HEK293 (cell line): Measurements from ENCODE around the gene EEF2.

Experiments used
- CTCF ChIA-PET: fragments of 350-600 bp; formaldehyde crosslinking; extraction: SDS; loops from one replicate; lab custom pipeline; 2021; ENCODE audit warnings: antibody characterized with exemption; lab: Yijun Ruan, JAX
- POLR2A ChIA-PET: fragments of 300-600 bp; formaldehyde crosslinking; extraction: SDS; loops from one replicate; lab custom pipeline; 2020; ENCODE audit warnings: antibody characterized with exemption, inconsistent platforms; lab: Yijun Ruan, JAX
- H3K27ac ChIP-seq: fragments of 200-500 bp; sonication (Bioruptor generic); 2 replicates; pipeline ENCODE4 v1.5.1; 2014; ENCODE audit warnings: low read depth, low read length, control low read depth, inconsistent platforms; ENCODE audit errors: extremely low read depth
- H3K36me3 ChIP-seq, 2 experiments: fragments of 200-500 bp in 1 of 2; sonication (Bioruptor generic) in 1 of 2; 1 replicate in 1 of 2; 2 replicates in 1 of 2; pipeline ENCODE4 v1.5.1; 2014 to 2017; ENCODE audit warnings: inconsistent platforms in 2 of 2, low read length in 2 of 2; ENCODE audit not compliant: control insufficient read depth in 2 of 2, insufficient read depth in 1 of 2
- H3K4me1 ChIP-seq: fragments of 200-500 bp; sonication (Bioruptor generic); 2 replicates; pipeline ENCODE4 v1.5.1; 2014; ENCODE audit warnings: mild to moderate bottlenecking, low read length, inconsistent platforms; ENCODE audit not compliant: control insufficient read depth, insufficient read depth
- H3K4me3 ChIP-seq: 2 replicates; pipeline ENCODE4 v1.5.1; 2011; ENCODE audit warnings: low read depth, mild to moderate bottlenecking, control low read depth, low read length, moderate library complexity
- H3K9me3 ChIP-seq: fragments of 200-500 bp; sonication (Bioruptor generic); 2 replicates; pipeline ENCODE4 v1.5.1; 2014; ENCODE audit warnings: low read depth, low read length, inconsistent platforms; ENCODE audit not compliant: control insufficient read depth, insufficient read depth
- EGR2 ChIP-seq: fragments of 450-650 bp; formaldehyde crosslinking; IDR thresholded peaks from 2 replicates; pipeline ENCODE4 v1.5.1; 2016; ENCODE audit warnings: low read depth, missing biosample characterization, missing genetic modification characterization
- OSR2 ChIP-seq: fragments of 450-650 bp; formaldehyde crosslinking; IDR thresholded peaks from 2 replicates; pipeline ENCODE4 v1.5.1; 2016; ENCODE audit warnings: missing biosample characterization, missing genetic modification characterization
- SP3 ChIP-seq: fragments of 450-650 bp; formaldehyde crosslinking; IDR thresholded peaks from 2 replicates; pipeline ENCODE4 v1.5.1; 2016; ENCODE audit warnings: missing biosample characterization, missing genetic modification characterization
- YY1 ChIP-seq: fragments of 450-650 bp; formaldehyde crosslinking; IDR thresholded peaks from 2 replicates; pipeline ENCODE4 v1.5.1; 2018; ENCODE audit warnings: missing biosample characterization, missing genetic modification characterization
- ZBTB17 ChIP-seq: fragments of 450-650 bp; formaldehyde crosslinking; IDR thresholded peaks from 2 replicates; pipeline ENCODE4 v1.5.1; 2016; ENCODE audit warnings: missing biosample characterization, missing genetic modification characterization
- ZNF114 ChIP-seq: fragments of 450-650 bp; formaldehyde crosslinking; IDR thresholded peaks from 2 replicates; pipeline ENCODE4 v1.5.0; 2017; ENCODE audit warnings: missing biosample characterization, missing genetic modification characterization
- ZNF174 ChIP-seq: fragments of 450-650 bp; formaldehyde crosslinking; IDR thresholded peaks from 2 replicates; pipeline ENCODE4 v1.5.0; 2017; ENCODE audit warnings: missing biosample characterization, mild to moderate bottlenecking, missing genetic modification characterization
- ZNF214 ChIP-seq: fragments of 450-650 bp; formaldehyde crosslinking; IDR thresholded peaks from 2 replicates; pipeline ENCODE4 v1.5.1; 2017; ENCODE audit warnings: missing biosample characterization, mild to moderate bottlenecking, missing genetic modification characterization, borderline replicate concordance
- ZNF335 ChIP-seq: fragments of 450-650 bp; formaldehyde crosslinking; conservative IDR thresholded peaks from 2 replicates; pipeline ENCODE4 v1.5.1; 2016; ENCODE audit warnings: missing biosample characterization, missing genetic modification characterization
- ZNF341 ChIP-seq: fragments of 450-650 bp; formaldehyde crosslinking; IDR thresholded peaks from 2 replicates; pipeline ENCODE4; 2016; ENCODE audit warnings: low read depth, missing biosample characterization, missing genetic modification characterization
- ZNF529 ChIP-seq: fragments of 450-650 bp; formaldehyde crosslinking; IDR thresholded peaks from 2 replicates; pipeline ENCODE4 v1.5.1; 2017; ENCODE audit warnings: missing genetic modification characterization, missing biosample characterization; ENCODE audit not compliant: insufficient replicate concordance
- ZNF544 ChIP-seq: fragments of 450-650 bp; formaldehyde crosslinking; IDR thresholded peaks from 2 replicates; pipeline ENCODE4 v1.5.0; 2017; ENCODE audit warnings: missing biosample characterization, missing genetic modification characterization
- ZNF549 ChIP-seq: fragments of 450-650 bp; IDR thresholded peaks from 2 replicates; pipeline ENCODE4 v1.5.1; 2018; ENCODE audit warnings: missing biosample characterization, missing genetic modification characterization, mild to moderate bottlenecking, inconsistent platforms, moderate library complexity
- ZNF571 ChIP-seq: fragments of 450-650 bp; formaldehyde crosslinking; IDR thresholded peaks from 2 replicates; pipeline ENCODE4 v1.5.0; 2017; ENCODE audit warnings: missing biosample characterization, missing genetic modification characterization
- ZNF623 ChIP-seq: fragments of 450-650 bp; formaldehyde crosslinking; IDR thresholded peaks from 2 replicates; pipeline ENCODE4 v1.5.1; 2016; ENCODE audit warnings: missing biosample characterization, missing genetic modification characterization
- ZNF660 ChIP-seq: fragments of 450-650 bp; IDR thresholded peaks from 2 replicates; pipeline ENCODE4 v1.5.1; 2018; ENCODE audit warnings: missing biosample characterization, mild to moderate bottlenecking, missing genetic modification characterization
- TF ChIP-seq, protein P1 (sequence below): fragments of 450-650 bp; formaldehyde crosslinking; IDR thresholded peaks from 2 replicates; pipeline ENCODE4 v1.5.1; 2016; ENCODE audit warnings: missing biosample characterization, missing genetic modification characterization
- TF ChIP-seq, protein P2 (sequence below): fragments of 450-650 bp; formaldehyde crosslinking; IDR thresholded peaks from 2 replicates; pipeline ENCODE4 v1.5.1; 2016; ENCODE audit warnings: missing biosample characterization, missing genetic modification characterization
- TF ChIP-seq, protein P3 (sequence below): fragments of 450-650 bp; formaldehyde crosslinking; IDR thresholded peaks from 2 replicates; pipeline ENCODE4 v1.5.1; 2016; ENCODE audit warnings: missing biosample characterization, missing genetic modification characterization
- TF ChIP-seq, protein P4 (sequence below): fragments of 450-650 bp; formaldehyde crosslinking; IDR thresholded peaks from 2 replicates; pipeline ENCODE4 v1.5.1; 2017; ENCODE audit warnings: missing biosample characterization, missing genetic modification characterization
- TF ChIP-seq, protein P5 (sequence below): fragments of 450-650 bp; formaldehyde crosslinking; IDR thresholded peaks from 2 replicates; pipeline ENCODE4 v1.5.1; 2017; ENCODE audit warnings: missing biosample characterization, missing genetic modification characterization
- TF ChIP-seq, protein P6 (sequence below): fragments of 450-650 bp; formaldehyde crosslinking; IDR thresholded peaks from 2 replicates; pipeline ENCODE4 v1.5.1; 2016; ENCODE audit warnings: missing biosample characterization, missing genetic modification characterization

EEF2 gene

DNA sequence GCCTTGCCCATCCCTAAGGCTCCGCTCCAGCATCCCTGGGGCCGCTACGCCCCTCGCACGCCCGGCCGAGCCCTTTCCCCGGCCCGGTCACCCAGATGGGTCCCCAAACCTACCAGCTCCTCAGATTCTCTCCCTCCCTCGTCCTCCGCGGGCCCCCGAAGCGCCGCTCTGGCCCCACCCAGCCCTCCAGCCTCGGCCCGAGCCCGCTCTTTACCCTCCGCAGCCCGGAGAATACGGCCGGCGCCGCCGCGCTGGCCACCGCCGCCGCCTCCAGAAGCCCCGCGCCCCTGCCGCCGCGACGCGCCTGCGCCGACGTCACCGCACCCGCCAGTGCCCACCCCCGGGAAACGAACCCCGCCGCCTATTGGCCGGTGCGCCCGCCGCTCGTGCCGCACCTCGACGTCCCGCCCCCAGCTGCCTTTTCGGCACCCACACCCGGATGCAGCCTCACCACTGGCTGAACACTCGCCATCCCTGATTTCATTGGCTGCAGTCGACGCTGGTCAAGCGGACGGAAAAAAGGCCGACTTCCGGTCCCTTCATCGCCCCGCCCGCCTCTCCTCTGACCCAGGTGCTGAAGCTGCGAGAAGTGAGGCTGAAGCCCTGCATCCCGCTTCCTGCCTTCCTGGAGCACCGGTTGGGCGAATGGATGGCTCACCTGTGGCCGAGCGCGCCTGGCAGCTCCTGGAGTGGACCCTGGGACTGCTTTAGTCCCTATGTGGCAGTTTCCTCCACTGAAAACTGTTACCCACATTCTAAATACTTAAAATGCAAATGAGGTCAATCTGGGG lies 14.3 kb downstream of the EEF2 start, which contains the start of gene DAPK3 (continued):
- TF ChIP-seq, protein P1, sequence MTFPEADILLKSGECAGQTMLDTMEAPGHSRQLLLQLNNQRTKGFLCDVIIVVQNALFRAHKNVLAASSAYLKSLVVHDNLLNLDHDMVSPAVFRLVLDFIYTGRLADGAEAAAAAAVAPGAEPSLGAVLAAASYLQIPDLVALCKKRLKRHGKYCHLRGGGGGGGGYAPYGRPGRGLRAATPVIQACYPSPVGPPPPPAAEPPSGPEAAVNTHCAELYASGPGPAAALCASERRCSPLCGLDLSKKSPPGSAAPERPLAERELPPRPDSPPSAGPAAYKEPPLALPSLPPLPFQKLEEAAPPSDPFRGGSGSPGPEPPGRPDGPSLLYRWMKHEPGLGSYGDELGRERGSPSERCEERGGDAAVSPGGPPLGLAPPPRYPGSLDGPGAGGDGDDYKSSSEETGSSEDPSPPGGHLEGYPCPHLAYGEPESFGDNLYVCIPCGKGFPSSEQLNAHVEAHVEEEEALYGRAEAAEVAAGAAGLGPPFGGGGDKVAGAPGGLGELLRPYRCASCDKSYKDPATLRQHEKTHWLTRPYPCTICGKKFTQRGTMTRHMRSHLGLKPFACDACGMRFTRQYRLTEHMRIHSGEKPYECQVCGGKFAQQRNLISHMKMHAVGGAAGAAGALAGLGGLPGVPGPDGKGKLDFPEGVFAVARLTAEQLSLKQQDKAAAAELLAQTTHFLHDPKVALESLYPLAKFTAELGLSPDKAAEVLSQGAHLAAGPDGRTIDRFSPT: peak; percentile 34; the same call in 1 of the 2 replicates
- peak; percentile 70 for TF ChIP-seq EGR2 (tag by site-specific recombination)
- TF ChIP-seq, protein P2, sequence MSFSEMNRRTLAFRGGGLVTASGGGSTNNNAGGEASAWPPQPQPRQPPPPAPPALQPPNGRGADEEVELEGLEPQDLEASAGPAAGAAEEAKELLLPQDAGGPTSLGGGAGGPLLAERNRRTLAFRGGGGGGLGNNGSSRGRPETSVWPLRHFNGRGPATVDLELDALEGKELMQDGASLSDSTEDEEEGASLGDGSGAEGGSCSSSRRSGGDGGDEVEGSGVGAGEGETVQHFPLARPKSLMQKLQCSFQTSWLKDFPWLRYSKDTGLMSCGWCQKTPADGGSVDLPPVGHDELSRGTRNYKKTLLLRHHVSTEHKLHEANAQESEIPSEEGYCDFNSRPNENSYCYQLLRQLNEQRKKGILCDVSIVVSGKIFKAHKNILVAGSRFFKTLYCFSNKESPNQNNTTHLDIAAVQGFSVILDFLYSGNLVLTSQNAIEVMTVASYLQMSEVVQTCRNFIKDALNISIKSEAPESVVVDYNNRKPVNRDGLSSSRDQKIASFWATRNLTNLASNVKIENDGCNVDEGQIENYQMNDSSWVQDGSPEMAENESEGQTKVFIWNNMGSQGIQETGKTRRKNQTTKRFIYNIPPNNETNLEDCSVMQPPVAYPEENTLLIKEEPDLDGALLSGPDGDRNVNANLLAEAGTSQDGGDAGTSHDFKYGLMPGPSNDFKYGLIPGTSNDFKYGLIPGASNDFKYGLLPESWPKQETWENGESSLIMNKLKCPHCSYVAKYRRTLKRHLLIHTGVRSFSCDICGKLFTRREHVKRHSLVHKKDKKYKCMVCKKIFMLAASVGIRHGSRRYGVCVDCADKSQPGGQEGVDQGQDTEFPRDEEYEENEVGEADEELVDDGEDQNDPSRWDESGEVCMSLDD: no peak
- TF ChIP-seq YY1: 0 out of 2 replicates have a peak, but pooled peaks have one; percentile 35
- TF ChIP-seq ZNF174: no peak
- TF ChIP-seq ZNF341: peak; percentile 92
- 0 out of 2 replicates have a peak, but pooled peaks have one; percentile 29 for TF ChIP-seq ZNF660
- TF ChIP-seq, protein P3, sequence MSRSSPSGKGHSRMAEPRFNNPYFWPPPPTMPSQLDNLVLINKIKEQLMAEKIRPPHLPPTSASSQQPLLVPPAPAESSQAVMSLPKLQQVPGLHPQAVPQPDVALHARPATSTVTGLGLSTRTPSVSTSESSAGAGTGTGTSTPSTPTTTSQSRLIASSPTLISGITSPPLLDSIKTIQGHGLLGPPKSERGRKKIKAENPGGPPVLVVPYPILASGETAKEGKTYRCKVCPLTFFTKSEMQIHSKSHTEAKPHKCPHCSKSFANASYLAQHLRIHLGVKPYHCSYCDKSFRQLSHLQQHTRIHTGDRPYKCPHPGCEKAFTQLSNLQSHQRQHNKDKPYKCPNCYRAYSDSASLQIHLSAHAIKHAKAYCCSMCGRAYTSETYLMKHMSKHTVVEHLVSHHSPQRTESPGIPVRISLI (tag by site-specific recombination): peak; percentile 91; the same call in 1 of the 2 replicates
- TF ChIP-seq ZNF623: 0 out of 2 replicates have a peak, but pooled peaks have one; percentile 13
- TF ChIP-seq ZNF529 (tag by site-specific recombination): no peak

DNA sequence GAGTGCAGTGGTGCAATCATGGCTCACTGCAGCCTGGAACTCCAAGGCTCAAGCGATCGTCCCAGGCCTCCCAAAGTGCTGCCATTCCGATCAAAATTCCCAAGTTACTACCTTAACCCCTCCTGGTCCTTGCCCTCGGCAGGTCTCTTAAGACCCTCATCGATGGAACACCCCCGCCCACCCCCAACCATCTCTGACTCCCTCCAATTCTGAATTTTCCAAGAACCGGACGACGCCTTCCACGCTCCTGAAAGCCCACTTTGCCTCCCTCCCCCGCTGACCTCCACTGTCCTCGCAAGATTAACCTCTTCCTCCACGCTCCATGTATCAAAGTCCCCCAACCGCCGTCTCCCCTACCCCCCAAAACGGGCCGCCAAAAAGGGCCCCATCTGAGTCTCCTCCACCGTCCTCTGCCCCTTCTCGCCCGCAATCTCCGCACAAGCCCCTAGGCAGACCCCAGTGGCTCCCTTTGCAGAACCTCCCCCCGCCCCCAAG lies 14.9 kb downstream of the EEF2 start:
- Histone ChIP-seq H3K27ac (peak overlapping the region; percentile 90), H3K9me3 (no peaks in the 10 kb centered on the region), H3K36me3 (peaks cover 22 to 36% of the 10 kb centered on the region in 2 experiments; a peak in 2 of 3 replicates), H3K4me1 (peaks cover 17% of the 10 kb centered on the region), H3K4me3 (peak overlapping the region; percentile 93)
- ChIA-PET POLR2A (interaction anchor here (0.5 to 5.3 kb wide), 11 partner anchors 12 to 208 kb away, joined by 3 to 258 read pairs (median 5); partner anchors contain the start of genes EEF2, MRPL54, NMRK2 and ZBTB7A), CTCF (interaction anchor here (0.7 to 1.8 kb wide), 7 partner anchors 11 to 498 kb away, joined by 3 to 10 read pairs (median 4); partner anchors contain the start of gene EEF2)
- no peak for TF ChIP-seq SP3 (tag by site-specific recombination)
- peak; percentile 11; the same call in 1 of the 2 replicates for TF ChIP-seq ZBTB17 (tag by site-specific recombination)
- no peak for TF ChIP-seq ZNF114 (tag by site-specific recombination)
- TF ChIP-seq ZNF335 (tag by site-specific recombination): peak; percentile 36
- TF ChIP-seq, protein P4, sequence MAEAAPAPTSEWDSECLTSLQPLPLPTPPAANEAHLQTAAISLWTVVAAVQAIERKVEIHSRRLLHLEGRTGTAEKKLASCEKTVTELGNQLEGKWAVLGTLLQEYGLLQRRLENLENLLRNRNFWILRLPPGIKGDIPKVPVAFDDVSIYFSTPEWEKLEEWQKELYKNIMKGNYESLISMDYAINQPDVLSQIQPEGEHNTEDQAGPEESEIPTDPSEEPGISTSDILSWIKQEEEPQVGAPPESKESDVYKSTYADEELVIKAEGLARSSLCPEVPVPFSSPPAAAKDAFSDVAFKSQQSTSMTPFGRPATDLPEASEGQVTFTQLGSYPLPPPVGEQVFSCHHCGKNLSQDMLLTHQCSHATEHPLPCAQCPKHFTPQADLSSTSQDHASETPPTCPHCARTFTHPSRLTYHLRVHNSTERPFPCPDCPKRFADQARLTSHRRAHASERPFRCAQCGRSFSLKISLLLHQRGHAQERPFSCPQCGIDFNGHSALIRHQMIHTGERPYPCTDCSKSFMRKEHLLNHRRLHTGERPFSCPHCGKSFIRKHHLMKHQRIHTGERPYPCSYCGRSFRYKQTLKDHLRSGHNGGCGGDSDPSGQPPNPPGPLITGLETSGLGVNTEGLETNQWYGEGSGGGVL: no peak
- no peak for TF ChIP-seq ZNF214 (tag by site-specific recombination)
- TF ChIP-seq, protein P5, sequence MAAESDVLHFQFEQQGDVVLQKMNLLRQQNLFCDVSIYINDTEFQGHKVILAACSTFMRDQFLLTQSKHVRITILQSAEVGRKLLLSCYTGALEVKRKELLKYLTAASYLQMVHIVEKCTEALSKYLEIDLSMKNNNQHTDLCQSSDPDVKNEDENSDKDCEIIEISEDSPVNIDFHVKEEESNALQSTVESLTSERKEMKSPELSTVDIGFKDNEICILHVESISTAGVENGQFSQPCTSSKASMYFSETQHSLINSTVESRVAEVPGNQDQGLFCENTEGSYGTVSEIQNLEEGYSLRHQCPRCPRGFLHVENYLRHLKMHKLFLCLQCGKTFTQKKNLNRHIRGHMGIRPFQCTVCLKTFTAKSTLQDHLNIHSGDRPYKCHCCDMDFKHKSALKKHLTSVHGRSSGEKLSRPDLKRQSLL (tag by site-specific recombination): peak; percentile 81; the same call in 1 of the 2 replicates
- TF ChIP-seq ZNF549 (tag by site-specific recombination): no peak
- no peak for TF ChIP-seq ZNF571
- no peak for TF ChIP-seq OSR2 (tag by site-specific recombination)
- TF ChIP-seq ZNF544 (tag by site-specific recombination): no peak
- TF ChIP-seq, protein P6, sequence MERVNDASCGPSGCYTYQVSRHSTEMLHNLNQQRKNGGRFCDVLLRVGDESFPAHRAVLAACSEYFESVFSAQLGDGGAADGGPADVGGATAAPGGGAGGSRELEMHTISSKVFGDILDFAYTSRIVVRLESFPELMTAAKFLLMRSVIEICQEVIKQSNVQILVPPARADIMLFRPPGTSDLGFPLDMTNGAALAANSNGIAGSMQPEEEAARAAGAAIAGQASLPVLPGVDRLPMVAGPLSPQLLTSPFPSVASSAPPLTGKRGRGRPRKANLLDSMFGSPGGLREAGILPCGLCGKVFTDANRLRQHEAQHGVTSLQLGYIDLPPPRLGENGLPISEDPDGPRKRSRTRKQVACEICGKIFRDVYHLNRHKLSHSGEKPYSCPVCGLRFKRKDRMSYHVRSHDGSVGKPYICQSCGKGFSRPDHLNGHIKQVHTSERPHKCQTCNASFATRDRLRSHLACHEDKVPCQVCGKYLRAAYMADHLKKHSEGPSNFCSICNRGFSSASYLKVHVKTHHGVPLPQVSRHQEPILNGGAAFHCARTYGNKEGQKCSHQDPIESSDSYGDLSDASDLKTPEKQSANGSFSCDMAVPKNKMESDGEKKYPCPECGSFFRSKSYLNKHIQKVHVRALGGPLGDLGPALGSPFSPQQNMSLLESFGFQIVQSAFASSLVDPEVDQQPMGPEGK (tag by site-specific recombination): peak; percentile 64; the same call in 1 of the 2 replicates
